GM06990 (cell line): ENCODE results near the gene CDH26.

Source experiments
- DNase-seq: peaks from one replicate; pipeline ENCODE4 v3.0.0-alpha.2; 2011; ENCODE audit not compliant: insufficient read length; ENCODE audit errors: extremely low read depth
- H3K27me3 ChIP-seq: replicated peaks from 2 replicates; pipeline ENCODE4 v1.6.0; 2011; ENCODE audit warnings: low read length; ENCODE audit not compliant: control insufficient read depth, insufficient read depth
- H3K36me3 ChIP-seq: 2 replicates; pipeline ENCODE4 v1.5.1; 2011; ENCODE audit warnings: low read length; ENCODE audit not compliant: control insufficient read depth, insufficient read depth
- H3K4me3 ChIP-seq: replicated peaks from 2 replicates; pipeline ENCODE4 v1.5.1; 2011; ENCODE audit warnings: low read depth, mild to moderate bottlenecking, control low read depth, low read length
- TF ChIP-seq, protein P1 (sequence below): IDR thresholded peaks from 2 replicates; pipeline ENCODE4 v1.5.1; 2011; ENCODE audit warnings: low read length, control low read depth, mild to moderate bottlenecking, inconsistent platforms; ENCODE audit not compliant: insufficient read depth, poor library complexity, severe bottlenecking

CDH26 gene

DNA sequence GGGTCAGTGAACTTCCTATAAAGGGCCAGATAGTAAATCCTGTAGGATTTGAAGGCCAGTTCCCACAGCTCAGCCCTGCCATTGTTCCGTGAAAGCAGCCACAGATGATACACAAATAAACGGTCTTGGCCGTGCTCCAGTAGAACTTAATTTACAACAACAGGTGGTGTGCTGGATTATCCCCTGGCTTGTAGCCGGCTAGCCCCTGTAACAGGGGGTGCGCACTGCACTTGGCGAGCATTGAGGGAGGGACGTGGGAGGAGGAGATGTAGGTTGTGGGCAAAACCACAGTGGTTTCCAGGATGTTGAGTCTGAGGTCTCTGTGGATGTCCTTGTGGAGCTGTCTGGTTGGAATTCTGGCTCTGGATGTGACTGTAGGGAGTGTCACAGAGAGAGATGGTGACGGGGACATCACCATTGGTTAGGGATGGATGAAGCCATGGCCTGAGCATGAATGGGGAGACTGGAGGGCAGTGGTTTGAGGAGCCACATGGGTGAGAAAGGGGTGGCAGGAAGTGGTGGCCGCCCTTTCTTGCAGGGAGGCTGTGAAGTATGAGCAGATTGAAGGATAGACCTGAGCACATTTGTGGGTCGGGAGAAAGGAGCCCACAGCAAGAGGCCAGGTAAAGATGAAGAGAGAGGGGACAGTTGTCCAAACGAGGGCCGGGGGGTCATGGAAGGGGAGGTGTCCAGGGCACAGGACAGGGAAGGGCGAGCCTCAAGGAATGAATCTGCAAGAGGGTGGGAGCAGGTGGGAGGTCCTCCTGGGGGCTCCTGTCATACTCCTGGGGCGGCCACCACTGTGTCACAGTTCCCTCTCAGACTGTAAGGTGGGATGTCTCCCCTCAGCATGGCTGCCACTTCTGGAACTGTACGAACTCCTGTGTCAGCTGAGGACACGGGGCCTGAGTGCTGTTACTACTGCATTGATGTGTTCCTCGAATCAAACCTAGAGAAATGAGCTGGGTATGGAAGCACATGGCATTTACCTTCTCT is 53.6 kb downstream of the CDH26 start:
- TF ChIP-seq, protein P1, sequence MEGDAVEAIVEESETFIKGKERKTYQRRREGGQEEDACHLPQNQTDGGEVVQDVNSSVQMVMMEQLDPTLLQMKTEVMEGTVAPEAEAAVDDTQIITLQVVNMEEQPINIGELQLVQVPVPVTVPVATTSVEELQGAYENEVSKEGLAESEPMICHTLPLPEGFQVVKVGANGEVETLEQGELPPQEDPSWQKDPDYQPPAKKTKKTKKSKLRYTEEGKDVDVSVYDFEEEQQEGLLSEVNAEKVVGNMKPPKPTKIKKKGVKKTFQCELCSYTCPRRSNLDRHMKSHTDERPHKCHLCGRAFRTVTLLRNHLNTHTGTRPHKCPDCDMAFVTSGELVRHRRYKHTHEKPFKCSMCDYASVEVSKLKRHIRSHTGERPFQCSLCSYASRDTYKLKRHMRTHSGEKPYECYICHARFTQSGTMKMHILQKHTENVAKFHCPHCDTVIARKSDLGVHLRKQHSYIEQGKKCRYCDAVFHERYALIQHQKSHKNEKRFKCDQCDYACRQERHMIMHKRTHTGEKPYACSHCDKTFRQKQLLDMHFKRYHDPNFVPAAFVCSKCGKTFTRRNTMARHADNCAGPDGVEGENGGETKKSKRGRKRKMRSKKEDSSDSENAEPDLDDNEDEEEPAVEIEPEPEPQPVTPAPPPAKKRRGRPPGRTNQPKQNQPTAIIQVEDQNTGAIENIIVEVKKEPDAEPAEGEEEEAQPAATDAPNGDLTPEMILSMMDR, result no peak
- Histone ChIP-seq H3K36me3 (no peaks in the 10 kb centered on the region), H3K27me3 (no peaks in the 10 kb centered on the region), H3K4me3 (no peak overlapping the region)
- no peak for DNase-seq

DNA sequence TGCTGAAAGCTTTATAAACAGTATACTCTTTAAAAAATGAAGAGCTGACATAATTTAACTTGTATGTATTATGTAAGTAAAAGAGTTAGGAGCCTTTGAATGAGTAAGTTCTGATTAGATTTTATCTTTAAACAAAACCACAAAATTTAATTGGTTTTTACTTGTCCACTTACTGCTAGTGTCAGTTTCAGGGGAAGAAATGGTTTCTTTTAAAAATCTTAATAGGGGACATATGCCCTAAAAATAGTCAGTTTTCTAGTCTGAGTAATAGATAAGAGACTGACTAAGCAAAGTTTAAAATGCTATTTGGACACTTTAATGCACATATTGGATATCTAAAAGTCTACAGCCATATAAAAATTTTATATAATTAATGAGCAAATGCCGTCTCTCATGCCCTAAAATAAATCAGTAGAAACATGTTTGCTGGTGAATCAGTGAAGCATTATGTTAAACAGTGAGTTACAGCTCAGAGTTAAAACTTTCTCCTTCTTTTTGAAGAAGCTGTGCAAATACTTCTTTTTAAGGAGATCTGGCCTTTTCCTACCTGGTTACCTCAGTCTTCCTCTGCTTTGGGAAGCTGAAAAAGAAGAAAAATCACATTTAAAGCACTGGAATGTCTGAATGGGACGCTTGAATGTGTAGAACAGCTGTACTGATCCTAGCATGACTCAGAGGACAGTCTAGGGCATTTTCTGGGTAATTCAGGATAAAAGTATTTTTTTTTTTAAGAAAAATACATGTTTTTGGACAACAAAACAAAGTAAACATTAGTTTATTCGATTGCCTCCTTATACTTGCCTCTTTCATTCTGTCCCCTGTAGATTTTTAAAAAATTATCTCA is 55.3 kb downstream of the CDH26 start:
- H3K27me3 ChIP-seq, result no peaks in the 10 kb centered on the region
- TF ChIP-seq, protein P1, result no peak
- no peaks in the 10 kb centered on the region for H3K36me3 ChIP-seq
- no peak overlapping the region for H3K4me3 ChIP-seq
- no peak for DNase-seq

DNA sequence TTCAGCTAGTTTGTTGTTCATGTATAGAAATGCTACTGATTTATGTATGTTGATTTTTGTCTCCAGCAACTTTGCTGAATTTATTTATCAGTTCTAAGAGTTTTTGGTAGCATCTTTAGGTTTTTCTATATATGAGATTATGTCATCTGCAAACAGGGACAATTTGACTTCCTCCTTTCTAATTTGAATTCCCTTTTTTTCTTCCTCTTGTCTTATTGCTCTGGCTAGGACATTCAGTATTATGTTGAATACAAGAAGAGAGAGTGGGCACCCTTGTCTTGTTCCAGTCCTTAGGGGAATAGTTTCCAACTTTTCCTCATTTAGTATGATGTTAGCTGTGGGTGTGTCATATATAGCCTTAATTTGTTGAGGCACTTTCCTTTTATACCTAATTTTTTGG is 58.2 kb downstream of the CDH26 start:
- Histone ChIP-seq H3K27me3 (no peaks in the 10 kb centered on the region), H3K36me3 (no peaks in the 10 kb centered on the region), H3K4me3 (no peak overlapping the region)
- no peak for DNase-seq
- TF ChIP-seq, protein P1, result no peak

DNA sequence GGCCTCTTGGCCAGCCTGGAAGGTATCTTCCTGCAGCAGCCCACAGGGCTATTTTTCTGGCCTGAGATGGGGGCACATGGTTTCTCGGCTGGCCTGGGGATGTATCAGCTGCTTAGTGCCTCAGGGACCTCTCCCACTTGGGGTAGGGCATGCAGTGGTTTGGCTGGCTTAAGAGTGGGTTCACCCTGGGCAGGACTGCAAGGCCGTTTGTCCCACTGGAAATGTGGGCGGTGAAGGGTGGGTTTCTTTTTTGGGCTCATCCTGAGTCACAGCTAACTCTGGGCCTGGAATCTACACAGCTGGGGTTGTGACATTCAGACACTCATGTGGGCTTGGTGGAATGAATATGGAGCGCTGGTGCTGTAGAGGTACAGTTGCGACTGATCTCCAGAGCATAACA is 62.0 kb downstream of the CDH26 start:
- DNase-seq, result no peak

DNA sequence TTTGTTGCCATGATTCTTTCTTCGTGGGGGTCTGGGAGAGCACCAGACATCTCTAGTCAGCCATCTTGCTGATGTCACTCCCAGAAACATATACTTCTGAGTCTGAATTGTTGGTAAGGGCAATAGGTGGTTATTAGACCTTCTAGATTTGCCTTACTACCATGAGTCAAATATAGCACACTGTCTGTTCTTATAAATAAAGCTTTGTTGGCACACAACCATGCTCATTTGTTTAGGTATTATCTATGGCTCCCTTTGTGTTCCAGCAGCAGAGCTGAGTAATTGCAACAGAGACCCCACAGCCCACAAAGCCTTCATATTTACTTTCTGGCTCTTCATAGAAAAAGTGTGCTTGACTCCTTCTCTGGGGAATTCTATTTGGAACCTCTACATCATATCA is 62.9 kb downstream of the CDH26 start:
- H3K4me3 ChIP-seq, result no peak overlapping the region
- no peaks in the 10 kb centered on the region for H3K36me3 ChIP-seq
- no peaks in the 10 kb centered on the region for H3K27me3 ChIP-seq
- DNase-seq, result no peak
- TF ChIP-seq, protein P1, result no peak

More for the DNA sequence above, 62.0 kb downstream of the CDH26 start:
- TF ChIP-seq, protein P1, result no peak
- Histone ChIP-seq H3K36me3 (no peaks in the 10 kb centered on the region), H3K4me3 (no peak overlapping the region), H3K27me3 (no peaks in the 10 kb centered on the region)
